ENCODE results near the gene GPC1.
"Not testable (repeated sequence)": the region's sequence is repeated elsewhere in the genome, so short reads cannot be mapped to it uniquely, and the experiment has no call there.

Gene GPC1

DNA sequence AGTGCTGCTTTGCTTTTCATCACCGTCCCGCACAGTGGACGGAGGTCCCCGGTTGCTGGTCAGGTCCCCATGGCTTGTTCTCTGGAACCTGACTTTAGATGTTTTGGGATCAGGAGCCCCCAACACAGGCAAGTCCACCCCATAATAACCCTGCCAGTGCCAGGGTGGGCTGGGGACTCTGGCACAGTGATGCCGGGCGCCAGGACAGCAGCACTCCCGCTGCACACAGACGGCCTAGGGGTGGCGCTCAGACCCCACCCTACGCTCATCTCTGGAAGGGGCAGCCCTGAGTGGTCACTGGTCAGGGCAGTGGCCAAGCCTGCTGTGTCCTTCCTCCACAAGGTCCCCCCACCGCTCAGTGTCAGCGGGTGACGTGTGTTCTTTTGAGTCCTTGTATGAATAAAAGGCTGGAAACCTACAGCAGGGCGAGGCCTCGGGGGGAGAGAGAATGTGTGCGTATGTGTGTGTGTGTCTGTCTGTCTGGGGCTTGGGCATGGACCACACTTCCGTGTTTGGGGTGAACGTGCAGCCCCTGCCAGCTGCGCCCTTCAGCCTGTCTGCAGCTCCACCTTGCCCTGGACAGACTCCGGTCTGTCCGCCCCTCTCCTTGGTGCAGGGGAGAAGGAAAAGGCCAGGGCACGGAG, 32.3 kb downstream of the GPC1 start:
- peak; percentile 0 for DNase-seq (ENCODE audit: low spot score)

DNA sequence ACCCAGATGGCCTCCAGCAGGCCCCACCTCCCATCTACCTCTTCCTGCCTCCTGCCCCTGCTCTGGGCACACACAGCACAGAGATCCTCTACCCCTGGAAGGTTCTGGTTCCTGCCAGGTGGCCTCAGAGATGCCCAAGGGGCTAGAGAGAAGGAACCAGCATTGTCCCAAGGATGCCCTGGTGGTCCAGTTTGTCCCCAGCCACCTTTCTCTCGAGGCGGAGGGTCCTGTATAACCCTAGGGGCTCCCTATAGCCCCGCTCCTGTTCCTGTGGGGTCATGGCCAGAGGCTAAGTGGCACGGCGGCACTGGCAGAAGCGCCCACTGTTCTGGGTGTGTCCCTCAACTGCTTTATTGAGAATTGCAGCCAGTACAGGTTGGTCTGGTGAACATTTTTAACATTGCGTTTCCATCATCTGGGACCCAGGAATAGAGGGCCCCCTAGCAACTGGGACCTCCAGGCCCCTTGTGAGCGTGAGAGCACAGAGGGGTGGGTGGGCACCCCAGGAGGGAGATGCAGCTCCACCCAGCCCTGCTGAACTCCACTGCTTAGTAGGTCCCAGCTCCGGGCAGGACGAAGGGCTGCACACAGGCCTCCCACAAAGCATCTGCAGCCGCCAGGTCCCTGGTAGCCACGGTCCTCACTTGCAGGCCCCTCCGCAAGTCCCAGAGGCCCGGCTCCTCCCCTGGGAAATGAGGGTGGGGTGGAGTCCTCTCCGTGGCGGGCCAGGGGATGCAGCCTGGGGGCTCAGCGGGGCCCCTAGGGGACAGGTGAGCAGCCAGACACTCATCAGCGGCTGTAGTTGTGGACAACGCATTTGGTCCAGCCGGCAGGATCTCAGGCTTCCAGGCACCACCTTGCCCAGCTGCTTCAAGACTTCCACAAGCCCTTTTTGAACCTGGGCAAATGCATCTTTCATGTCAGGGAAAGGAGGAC, 33.1 kb downstream of the GPC1 start:
- DNase-seq (ENCODE audit: low spot score), result peak; percentile 1

DNA sequence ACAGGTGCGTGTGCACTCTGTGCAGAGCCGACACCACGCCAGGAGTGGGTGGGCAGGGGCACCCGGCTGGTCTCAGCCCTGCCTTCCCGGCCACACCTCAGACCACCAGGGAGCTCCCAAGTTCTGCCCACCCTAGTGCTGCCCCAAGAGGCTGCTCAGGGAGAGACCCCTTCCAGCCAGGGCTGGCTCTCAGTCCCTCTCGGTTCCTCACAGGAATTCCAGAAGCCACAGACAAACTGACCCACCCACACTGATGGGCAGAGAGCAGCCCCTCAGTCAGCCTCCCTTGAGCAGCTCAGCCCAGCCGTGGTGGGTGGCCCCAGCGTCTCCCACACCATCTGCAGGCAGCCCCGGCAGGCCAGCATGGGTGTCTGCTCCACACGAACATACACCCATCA, 33.8 kb downstream of the GPC1 start:
- DNase-seq (ENCODE audit: low spot score), result no peak

DNA sequence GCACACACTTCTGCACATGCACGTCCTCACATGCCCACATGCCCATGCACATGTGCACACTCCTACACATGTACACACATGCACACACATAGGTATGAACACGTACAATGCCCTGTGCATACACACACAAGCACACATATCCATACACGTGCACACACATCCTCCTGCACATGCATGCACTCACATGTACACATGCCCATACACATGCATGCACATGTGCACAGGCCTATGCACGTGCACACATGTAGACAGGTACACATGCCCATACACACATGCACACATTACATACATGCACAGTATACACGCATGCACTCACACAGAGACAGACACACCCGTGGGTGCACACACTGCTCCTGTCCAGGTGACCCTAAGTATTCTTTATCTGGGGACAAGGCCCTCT, 34.3 kb downstream of the GPC1 start:
- DNase-seq (ENCODE audit: low spot score), result peak; percentile 0

DNA sequence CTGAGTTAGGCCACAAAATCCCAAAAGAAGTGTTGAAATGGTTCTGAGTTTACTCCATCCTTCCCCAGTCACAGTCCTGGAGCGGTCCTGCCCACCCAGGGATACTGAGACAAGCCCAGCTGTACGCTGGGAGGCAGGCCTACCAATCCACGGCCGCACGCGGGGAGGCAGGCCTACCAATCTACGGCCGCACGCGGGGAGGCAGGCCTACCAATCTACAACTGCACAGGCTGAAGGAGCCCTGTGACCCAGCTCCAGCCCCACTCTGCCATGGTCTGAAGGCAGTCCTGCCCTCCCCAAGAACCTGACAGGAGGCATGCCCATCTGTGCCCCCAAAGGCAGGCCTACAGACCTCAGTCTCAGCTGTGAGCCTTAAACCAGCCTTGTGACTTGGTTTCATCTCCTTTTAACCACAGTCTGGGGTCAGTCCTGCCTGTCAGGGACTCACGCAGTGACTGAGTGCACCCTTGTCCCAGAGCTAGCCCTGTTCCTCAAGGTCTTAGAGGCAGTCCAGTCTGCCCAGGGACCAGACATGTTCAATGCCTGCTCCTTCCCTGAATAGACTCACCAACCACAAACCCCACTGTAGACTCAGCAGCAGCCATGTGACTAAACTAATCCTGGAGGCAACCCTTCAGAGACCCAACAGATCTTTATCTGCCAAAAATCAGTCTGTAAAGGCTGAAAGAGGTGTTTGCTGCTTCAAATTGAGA, 36.8 kb downstream of the GPC1 start:
- DNase-seq (ENCODE audit: low spot score), result no peak

DNA sequence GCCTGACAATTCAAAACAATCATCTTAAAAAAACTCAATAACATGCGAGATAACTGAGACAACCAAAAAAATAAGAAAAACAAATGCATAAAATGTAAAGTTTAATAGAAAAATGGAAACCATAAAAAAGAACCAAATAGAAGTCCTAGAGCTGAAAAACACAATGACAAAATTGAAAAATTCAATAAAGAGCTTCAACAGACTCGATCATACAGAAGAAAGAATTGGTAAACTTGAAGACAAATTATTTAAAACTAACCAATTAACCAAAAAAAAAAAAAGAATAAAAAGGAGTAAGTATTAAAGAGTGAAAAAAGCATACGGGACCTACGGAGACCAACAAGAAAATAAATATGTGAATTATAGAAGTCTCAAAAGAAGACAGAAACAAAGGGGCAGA, 37.7 kb downstream of the GPC1 start:
- no peak for DNase-seq (ENCODE audit: low spot score)

DNA sequence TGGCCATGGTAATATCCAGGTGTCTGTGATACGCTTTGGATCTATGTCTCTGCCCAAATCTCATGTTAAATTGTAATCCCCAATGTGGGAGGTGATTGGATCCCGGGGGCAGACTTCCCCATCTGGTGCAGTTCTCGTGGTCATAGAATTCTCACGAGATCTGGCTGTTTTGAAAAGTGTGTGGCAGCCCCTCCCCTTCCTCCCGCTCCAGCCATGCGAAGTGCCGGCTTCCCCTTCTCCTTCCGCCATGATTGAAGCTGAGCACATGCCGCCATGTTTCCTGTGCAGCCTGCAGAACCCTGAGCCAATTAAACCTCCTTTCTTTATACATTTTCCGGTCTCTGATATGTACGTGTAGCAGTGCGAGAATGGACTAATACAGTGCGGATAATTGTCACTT, 42.5 kb downstream of the GPC1 start:
- no peak for DNase-seq (ENCODE audit: low spot score)

- no peak for DNase-seq (ENCODE audit: low spot score)
Observed at GRCh38 chr2:240478346-240479110, 43.1 kb downstream of the GPC1 start.

DNA sequence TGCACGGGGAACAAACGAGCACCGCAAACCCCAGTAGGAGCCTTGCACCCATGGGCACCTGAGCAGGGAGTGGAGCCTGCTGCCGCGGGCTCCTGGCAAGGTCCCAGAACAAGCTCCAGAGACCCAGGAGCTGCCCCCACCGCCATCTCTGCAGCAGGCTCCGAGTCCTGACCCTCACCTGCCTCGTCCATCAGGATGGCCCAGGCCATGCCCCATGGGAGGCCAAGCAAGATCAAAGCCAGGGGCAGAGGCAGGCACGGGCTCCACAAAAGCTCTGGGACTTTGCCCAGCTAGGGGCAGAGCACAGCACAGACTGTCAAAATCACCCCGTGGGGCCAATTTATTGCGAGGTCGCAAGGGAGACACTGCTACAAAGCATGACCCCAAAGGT, 43.6 kb downstream of the GPC1 start:
- DNase-seq (ENCODE audit: low spot score), result no peak

- no peak for DNase-seq (ENCODE audit: low spot score)
Observed at GRCh38 chr2:240480834-240481623, 45.6 kb downstream of the GPC1 start.

GRCh38 chr2:240481720-240482119, 46.3 kb downstream of the GPC1 start:
- no peak for DNase-seq (ENCODE audit: low spot score)

GRCh38 chr2:240482141-240482540, 46.7 kb downstream of the GPC1 start:
- DNase-seq (ENCODE audit: low spot score), result no peak

GRCh38 chr2:240491483-240491882, 56.0 kb downstream of the GPC1 start:
- DNase-seq (ENCODE audit: low spot score), result no peak

- DNase-seq (ENCODE audit: low spot score), result no peak
Observed at GRCh38 chr2:240494194-240494793, 58.8 kb downstream of the GPC1 start.

DNA sequence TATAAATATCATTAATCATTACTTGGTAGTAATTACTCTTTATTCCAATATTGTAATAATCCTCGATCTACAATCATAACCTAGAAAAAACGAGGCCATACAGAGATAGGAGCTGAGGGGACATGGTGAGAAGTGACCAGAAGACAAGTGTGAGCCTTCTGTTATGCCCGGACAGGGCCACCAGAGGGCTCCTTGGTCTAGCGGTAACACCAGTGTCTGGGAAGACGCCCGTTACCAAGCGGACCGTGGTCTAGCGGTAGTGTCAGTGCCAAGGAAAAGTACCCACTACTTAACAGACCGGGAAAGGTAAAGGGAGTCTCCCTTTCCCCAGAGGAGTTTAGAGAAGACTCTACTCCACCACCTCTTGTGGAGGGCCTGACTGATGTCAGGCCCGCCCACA, 59.5 kb downstream of the GPC1 start:
- not testable (repeated sequence) for DNase-seq (ENCODE audit: low spot score)

- not testable (repeated sequence) for DNase-seq (ENCODE audit: low spot score)
Observed at GRCh38 chr2:240497082-240497481, 61.6 kb downstream of the GPC1 start.

GRCh38 chr2:240498171-240498957, 62.9 kb downstream of the GPC1 start:
- no peak for DNase-seq (ENCODE audit: low spot score)

DNA sequence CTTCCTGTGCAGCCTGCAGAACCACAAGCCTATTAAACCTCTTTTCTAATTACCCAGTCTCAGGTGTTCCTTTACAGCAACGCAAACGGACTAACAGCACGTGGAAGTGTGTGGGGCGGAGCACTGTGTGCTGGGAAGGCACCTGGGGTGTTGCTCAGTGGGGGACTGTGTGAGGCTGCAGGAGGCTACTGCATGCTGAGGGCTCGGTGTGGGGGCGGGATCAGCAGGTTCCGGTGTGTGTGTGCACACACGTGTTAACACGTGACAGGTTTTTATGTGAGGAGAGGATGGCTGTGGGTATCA, 63.4 kb downstream of the GPC1 start:
- no peak for DNase-seq (ENCODE audit: low spot score)

DNA sequence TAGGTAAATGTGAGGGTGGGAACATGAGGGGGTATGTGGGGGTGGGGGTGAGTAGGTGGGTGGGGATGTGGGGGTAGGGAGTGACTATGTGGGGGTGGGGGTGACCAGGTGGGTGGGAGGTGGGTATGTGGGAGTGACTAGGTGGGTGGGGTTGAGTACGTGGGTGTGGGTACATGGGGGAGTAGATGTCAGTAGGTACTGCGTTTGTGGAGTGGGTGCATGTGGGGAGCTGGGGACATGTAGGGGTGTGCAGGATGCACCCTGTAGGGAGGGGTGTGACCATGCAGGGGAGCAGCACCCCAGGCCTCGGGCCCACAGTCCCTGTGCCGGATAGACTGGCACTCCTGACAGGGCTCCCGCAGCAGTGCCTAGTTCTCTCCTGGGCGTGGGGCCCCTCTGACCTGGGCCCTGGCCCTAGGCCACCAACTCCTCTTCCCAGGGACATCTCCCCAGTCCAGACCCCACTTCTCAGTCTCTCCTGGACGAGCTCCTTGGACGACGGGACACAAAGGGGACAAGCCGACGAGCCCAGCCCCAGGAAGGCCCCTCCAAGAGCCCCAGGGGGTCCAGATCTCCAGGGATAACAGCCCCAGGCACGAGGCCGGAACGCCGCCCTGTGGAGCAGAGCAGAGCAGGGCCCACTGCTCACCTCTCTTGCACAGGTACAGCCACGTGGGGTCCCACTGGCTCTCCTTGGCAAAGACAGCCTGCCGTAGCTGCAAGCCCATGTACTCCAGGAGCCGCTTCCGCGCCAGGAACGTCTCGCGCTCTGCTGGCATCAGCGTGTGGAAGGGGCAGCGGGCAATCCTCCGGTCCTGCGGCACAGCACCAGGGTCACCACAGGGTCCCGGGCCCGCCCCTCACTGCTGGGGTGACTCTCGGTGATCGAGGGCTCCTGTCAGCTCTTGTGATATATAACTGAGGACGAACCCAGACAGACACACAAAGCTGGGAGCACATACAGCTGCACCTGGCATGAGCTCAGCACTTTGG, 64.1 kb downstream of the GPC1 start:
- DNase-seq (ENCODE audit: low spot score), result no peak
